ENCODE results near the gene C18orf54. TPM values are rescaled to one million over a fixed set of nuclear protein-coding genes. Genes with fewer than 3 reads are reported as not detected.
A peak's percentile ranks its signal among the peaks of the same experiment; 100 is the strongest.
"Not testable (repeated sequence)": the region's sequence is repeated elsewhere in the genome, so short reads cannot be mapped to it uniquely, and the experiment has no call there.

Gene C18orf54
- total RNA-seq: 1.8 and 3.0 TPM in 2 replicates
- 0.78 TPM for polyA plus RNA-seq (2012)

DNA sequence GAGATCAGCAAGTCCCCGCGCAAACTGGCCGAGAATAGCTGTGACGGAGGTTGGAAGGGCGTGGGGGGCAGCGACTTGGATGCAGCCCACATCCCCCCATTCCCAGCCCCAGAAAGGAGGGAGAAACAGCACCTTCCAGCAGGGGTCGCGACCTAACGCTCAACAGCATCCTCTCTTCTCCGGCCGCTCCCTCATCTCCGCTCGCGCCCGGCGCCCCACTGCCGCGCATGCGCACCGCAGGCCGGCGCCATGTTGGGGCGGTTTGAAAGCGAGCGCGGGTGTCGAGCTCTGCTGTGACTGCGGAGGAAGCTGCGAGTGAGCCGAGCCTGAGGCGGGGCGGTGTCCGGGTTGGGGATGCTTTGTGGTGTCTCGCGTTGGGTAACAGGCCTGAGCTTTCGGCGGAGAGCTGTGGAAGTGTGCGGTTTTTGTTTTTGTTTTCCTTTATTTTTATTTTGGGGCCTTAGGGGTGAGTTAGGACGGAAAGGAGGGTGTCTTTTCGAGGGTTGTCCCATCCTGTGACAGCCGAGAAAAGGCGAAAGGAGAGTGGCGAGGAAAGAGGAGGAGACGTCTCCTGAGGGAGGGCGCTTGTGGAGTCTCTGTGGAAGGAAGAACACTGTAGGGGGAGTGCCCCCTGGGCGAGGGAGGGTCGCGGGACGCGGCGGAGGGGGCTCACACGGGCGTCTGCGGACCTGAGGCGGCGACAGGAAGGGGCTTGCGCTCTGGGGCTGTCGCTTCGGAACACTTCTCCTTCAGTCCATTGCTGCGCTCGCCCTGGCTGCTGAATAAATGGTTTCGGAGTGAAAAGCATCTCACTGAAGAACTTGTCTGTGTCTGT lies at the start of gene C18orf54, which contains the start of gene STARD6:
Gene C18orf54 (plus strand): TSS at position 247 of the 835 bp plus-strand sequence. CDS start 2,667 bp downstream, outside the sequence.
Gene STARD6 (minus strand): TSS at position 199 of the 835 bp plus-strand sequence. CDS start 3,285 bp downstream, outside the sequence.
- DNase-seq (ENCODE audit: low read depth): peak; percentile 95

DNA sequence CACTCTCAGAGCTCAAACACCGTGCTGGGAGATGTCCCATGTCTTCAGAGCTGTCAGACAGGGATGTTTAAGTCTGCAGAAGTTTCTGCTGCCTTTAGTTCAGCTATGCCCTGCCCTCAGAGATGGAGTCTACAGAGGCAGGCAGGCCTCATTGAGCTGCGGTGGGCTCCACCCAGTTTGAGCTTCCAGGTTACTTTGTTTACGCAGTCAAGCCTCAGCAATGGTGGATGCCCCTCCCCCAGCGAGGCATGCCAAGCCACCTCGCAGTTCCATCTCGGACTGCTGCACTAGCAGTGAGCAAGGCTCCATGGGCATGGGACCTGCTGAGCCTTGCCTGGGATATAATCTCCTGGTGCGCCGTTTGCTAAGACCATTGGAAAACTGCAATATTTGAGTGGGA lies 48.1 kb upstream of the C18orf54 start:
- DNase-seq (ENCODE audit: low read depth): not testable (repeated sequence)

GRCh38 chr18:54316071-54316820 lies 41.5 kb upstream of the C18orf54 start:
- DNase-seq (ENCODE audit: low read depth): no peak

DNA sequence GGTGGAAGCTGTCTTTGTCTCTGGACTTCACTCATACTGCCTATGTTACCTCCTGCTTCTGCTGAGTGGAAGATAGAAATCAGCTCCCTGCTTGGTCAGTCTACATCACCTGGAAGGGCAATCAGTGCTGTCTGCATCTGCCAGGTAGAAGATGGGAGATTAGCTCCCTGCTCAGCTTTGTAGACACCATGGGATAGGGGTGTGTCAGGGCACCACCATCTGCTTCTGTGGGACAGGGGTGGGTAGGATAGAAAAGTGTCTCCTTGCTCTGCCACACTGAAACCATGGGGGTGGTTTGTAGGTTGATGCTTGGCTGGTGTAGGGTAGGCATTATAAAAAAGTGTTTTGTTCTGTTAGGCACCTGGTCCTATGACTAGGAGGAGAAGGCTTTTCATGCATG lies 34.1 kb upstream of the C18orf54 start:
- DNase-seq (ENCODE audit: low read depth): no peak

DNA sequence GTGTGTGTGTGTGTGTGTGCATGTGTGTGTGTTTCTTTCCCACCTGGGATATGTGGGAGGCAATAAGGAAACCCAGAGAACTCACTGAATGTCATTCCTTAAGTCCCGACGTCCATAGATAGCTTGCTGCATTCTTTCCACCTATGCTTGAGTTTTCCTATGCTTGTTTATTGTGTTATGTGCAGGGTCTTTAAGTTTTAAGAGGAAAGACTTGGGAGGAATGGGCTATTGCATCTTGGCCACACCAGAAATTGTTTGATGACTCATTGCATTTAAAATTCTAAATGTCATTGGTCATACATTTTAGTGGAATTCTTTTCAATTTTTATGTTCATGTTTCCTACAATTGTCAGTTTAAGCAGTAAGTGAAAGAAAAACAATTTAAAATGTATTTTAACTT lies 33.7 kb upstream of the C18orf54 start:
- DNase-seq (ENCODE audit: low read depth): no peak

DNA sequence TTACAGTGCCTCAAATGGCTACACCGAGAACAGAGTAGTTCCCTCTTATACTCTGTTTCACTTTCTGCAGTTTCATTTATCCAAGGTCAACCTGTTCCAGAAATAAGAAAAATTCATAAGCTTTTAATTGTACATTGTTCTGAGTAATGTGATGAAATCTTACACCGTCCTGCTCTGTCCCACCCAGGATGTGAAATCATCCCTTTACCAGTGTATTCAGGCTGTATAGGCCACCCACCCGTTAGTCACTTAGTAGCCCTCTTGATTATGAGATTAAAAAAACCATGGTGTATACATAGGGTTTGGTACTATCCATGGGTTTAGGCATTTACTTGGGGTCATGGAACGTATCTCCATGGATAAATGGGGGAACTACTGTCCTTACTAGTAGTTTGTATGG lies 29.9 kb upstream of the C18orf54 start:
- DNase-seq (ENCODE audit: low read depth): no peak

- DNase-seq (ENCODE audit: low read depth): no peak
Observed at GRCh38 chr18:54329787-54330186, 27.9 kb upstream of the C18orf54 start.

- no peak for DNase-seq (ENCODE audit: low read depth)
Observed at GRCh38 chr18:54330768-54331548, 26.7 kb upstream of the C18orf54 start.

DNA sequence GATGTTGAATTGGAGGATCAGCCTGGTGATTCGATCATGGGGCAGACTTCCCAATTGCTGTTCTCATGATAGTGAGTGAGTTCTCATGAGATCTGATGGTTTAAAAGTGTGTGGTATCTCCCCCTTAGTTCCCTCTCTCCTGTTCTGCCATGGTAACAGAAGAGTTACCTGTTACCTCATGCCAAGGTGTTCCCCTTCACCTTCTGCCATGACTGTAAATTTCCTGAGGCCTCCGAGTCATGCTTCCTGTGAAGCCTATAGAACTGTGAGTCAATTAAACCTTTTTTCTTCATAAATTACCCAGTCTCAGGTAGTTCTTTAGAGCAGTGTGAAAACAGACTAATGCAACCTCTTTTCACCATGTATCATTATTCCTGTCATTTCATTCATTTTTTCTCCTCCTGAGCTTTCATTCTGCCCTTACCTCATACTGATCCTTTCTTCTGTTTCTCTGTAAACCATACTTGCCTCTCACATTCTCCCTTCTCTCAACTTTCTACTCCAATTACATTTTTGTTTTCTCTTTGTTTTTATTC lies 22.0 kb upstream of the C18orf54 start:
- no peak for DNase-seq (ENCODE audit: low read depth)

GRCh38 chr18:54338230-54338629 lies 19.5 kb upstream of the C18orf54 start:
- DNase-seq (ENCODE audit: low read depth): no peak

DNA sequence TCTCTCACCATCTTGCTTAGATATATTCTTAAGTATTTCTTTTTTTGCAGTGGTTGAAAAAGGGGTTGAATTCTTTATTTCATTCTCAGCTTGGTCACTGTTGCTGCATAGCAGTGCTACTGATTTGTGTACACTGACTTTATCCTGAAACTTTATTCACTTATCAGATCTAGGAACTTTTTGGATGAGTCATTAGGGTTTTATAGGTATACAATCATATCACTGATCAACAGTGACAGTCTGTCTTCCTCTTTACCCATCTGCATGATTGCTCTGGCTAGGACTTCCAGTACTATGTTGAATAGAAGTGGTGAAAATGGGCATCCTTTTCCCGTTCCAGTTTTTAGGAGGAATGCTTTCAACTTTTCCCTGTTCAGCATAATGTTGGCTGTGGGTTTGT lies 6.5 kb upstream of the C18orf54 start:
- no peak for DNase-seq (ENCODE audit: low read depth)

GRCh38 chr18:54357082-54357659 lies 535 bp upstream of the C18orf54 start:
- no peak for DNase-seq (ENCODE audit: low read depth)

DNA sequence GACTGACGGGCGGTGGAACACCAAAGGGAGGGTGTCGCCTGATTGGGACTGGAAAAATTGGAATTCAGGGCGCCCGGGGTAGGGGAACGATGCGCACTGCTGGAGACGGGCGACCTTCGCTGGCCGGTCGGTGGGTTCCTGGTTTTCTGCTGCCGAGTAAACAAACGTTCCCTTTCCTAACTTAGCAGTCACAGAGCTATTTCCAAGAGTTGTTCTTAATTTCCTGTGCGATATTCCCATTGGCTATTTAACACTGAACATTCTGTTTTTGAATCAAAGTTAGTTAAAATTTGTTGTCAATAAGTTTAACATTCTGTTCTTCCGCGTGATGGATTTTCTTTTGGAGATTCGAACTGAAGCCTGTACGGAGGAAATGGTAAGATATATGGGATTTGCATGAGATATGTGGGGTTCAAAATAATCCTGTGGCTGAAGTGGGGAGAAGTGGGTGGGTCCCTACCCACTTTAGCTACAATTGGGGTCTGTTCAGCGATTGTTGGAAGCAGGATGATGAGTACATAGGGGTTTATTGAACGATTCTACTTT lies 862 bp downstream of the C18orf54 start:
- no peak for DNase-seq (ENCODE audit: low read depth)

GRCh38 chr18:54359233-54359632 lies 1.5 kb downstream of the C18orf54 start:
- DNase-seq (ENCODE audit: low read depth): no peak

- no peak for DNase-seq (ENCODE audit: low read depth)
Observed at GRCh38 chr18:54360406-54360805, 2.7 kb downstream of the C18orf54 start.

GRCh38 chr18:54378057-54378456 lies 20.4 kb downstream of the C18orf54 start:
- DNase-seq (ENCODE audit: low read depth): no peak

DNA sequence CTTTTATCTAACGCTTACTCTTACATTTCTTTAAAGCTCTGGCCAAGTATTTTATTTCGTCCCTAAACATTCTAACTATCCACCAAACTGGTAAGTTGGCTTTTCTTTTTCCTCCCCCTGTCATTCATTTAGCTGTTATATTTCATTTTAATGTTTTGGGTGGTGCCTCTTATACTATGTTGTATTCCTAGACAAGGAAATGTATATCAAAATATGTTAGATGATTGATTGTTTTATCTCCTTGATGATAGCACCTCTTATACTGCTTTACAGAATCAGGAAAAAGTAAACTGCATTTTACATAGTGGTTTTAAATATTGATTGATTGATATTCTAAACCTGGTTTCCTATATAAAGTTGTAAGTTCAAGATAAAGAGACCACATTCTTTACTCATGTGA lies 23.9 kb downstream of the C18orf54 start:
- no peak for DNase-seq (ENCODE audit: low read depth)

DNA sequence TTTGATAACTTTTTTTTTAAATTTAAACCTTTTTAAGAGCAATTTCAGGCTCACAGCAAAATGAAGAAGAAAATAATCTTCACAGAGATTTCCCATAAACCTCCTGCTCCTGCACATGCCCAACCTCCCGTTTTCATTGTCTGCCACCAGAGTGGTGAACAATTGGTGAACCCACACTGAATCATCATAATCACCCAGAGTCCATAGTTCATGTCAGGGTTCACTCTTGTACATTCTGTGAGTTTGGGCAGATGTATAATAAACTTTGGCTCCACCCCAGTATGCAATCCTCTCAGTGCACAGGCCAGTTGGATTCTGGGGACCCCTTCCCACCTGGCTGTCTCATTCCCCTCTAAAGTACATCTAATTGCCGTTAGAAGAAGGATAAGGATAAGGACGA lies 24.4 kb downstream of the C18orf54 start:
- DNase-seq (ENCODE audit: low read depth): no peak

DNA sequence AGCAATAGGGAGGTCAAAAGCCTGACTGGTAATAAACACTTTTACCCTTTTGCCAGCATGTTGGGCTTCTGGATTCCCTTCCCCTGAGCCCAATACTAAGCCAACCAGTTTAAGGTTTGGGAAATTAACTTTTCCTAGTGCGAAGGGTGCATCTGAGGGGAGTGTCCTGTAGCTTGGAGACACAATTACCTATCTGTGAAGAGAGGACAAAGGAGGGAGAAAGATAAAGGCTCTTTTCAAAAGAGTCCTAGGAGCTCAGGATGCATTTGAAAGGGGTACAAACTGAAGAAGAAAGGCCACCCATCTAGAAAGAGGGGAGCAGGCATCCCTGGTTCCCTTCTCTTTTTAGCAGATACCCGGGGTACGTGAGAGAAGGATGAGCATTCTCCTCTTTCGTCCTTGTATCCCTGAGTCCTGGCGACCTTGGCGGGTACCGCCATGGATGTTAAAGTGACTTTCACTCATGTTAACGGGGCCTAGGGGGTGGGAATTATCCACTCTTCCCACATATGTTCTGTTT lies 25.1 kb downstream of the C18orf54 start:
- no peak for DNase-seq (ENCODE audit: low read depth)

- no peak for DNase-seq (ENCODE audit: low read depth)
Observed at GRCh38 chr18:54386043-54386442, 28.3 kb downstream of the C18orf54 start.
